Amniotic epithelial cell (primary cell): ENCODE results near the gene SLIT1.
A peak's percentile ranks its signal among the peaks of the same experiment; 100 is the strongest.

Experiments
- DNase-seq: peaks from one replicate; pipeline ENCODE4 v3.0.0-alpha.2; 2010; ENCODE audit warnings: low read depth

The SLIT1 gene

DNA sequence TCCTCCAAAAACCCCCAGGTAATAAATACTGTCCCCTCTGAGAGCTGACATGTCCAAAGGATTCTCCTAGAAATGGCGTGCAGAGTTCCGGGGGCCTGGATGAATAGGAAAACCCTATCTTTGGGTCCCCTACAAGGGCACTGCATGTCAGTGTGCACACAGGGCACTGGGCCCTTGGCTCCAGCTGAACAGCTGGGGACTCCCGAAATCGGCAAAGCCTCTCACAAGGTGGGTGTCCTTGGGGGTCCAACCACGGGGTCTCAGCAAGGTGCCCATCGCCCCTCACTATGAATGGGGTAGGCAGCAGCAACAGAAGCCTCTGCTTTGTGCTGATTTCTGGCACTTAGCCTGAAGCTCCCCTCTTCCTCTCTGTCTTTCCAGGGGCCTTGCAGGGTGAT lies 46.1 kb downstream of the SLIT1 start:
- DNase-seq = no peak

DNA sequence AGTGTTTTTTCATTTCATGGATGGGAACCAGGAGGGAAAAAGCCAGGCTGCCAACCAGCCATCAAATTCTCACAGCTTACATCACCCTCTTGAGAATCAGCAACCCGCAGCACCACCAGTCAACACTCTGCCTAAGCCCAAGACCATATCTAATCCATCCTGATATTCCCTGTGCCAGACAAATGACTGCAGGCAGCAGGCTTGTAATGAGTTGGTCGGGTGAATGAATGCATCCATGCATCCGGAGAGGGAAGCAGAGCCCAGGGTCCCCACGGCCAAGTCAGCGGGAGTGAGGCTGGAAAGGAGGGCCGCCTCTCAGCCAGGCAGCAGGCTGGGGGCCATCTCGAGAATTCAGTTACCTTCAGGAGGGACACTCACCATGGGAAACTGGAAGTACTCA lies 46.9 kb downstream of the SLIT1 start:
- no peak for DNase-seq

DNA sequence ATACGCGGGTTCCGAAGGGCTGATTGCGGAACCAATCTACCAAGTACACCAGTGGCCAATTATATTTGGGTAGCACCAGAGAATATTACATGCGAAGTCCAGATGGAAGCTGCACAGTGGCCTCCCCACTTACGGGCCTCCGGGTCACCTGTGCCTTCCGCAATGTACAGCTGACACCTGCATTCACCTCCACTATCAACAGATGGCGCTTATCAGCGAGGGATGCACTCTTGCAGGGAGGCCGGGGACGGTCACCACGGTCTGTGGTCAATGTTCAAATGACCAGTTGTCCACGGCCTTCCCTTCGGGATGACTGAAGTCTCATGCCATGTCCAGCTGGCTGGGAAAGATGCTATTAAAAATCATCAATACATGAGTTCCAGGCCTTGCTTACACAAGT lies 47.6 kb downstream of the SLIT1 start:
- no peak for DNase-seq

DNA sequence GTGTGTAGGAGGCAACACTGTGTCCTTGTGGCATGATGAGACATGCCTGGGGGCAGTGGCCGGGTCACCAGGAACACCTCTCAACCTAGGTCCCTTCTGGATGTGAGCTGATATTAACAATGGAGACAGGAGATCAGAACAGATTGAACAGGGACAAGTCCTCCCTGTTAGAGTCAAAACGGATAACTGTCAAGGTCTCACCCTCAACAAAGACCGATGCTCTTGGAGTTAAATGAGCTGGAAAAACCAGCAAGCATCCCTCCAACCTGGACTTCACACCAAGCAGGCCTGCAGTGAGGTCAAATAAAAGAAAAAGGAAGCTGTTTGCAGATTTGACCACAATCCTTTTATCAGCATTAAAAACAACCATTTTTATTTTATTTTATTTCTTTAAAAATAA lies 49.0 kb downstream of the SLIT1 start:
- no peak for DNase-seq

DNA sequence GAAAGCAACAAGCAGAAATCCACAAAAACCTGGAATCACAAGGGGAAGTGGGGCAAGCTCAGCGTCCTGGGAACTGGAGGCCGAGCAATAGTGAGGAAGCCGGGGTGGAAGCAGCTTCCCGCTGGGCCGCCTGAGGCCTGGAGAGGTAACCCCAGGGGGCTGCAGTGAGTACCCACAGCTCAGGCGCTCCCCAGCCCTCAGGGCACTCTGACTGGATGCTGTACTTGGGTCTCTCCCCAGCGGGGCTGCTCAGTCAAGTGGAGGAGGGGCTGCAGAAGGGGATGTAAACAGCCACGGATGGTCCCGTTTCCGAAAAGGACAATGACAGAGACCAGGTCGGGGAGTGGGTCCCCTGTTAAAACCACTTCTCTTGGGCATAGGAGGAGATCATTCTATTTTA lies 50.3 kb downstream of the SLIT1 start:
- no peak for DNase-seq

DNA sequence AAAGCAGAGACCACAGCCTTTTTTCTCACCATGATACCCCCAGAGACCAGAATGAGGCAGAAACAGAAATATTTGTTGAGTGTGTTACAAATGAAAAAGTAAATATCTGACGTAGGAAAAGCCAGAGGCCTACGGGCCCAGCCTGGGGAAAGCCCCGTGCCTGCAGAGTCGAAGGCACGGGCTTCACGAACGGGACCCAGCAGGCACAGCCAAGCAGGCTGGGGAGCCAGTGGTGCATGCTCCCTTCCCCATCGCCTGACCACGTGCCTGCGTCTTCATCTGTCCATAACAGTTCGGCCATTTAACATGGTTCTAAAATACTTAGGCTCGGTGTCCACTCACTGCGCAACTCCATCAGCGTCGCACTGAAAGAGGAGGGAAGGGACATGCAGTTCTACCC lies 50.8 kb downstream of the SLIT1 start:
- no peak for DNase-seq

DNA sequence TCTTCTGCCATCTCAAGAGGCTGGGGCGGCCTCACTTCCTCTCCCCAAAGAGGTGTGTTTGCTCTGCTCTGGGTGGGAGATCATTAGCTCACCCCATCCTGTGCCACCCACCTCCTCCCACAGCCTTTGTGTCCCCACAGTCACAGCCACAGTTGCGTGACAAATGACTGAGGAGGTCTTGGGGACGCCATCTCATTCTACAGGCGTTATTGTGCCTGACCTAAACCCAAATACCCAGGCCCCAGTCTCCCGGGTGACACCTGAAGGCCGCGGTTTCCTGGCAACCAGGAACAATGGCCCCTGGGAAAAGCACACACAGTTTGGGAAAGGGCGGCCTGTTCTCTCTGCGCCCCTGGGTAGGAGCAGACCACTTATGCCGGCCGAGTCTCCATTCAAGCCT lies 51.6 kb downstream of the SLIT1 start:
- DNase-seq = no peak

DNA sequence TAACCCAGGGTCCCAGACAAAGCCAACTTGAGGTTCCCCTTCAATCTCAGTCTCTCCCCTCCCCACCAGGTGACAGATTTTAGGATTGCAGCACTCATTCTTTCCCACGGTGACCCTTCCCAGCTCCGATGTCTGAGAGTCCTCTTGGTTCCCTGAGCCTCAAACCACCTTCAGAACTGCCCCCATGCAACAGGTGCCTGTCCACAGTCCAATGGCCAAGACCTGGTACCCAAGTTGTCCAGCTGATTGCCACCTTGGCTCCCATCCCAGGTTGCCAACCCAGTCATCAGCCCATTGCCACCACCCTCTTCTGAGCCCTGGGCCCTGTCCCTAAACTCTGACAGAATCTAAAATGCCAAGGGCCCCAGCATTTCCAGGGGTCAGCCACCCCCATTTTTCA lies 53.5 kb downstream of the SLIT1 start:
- no peak for DNase-seq

DNA sequence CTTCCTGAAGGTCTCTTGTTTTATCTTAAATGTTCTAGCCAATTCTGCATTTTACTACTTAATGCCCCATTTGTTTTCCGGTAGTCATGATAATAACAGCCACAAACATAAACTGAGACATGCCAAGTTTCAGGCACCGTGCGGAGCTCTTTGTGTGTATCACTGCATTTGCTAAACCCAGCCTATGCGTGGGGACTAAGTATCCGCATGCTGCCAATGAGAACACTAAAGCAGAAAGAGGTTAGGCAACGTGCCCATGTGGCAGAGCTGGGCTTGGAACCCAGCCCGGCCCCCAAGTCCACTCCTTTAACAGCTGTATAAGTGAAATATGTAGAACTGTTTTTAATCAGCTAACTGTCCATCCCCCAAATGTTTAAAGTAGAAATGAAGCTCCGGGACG lies 54.1 kb downstream of the SLIT1 start:
- no peak for DNase-seq

DNA sequence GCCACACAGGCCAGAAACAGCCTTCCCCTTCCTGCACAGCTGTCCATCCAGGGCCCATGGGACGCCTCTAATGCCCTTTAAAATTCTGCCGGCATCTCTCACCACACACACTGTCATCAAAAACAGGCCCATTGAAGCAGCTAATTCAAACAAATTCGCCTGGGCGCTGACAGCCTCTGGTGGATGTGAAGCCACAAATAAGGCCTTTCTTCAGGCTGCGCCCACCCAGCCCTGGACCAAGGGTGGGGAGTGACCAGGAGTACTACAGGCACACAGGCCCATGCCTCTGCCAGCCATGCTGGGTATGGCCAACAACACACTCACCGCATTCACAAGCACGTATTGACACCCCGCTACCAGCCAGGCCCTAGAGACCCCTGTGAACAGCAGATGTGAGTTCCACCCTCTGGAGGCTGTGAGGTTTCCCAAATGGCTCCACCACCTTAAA lies 54.6 kb downstream of the SLIT1 start:
- DNase-seq = no peak

DNA sequence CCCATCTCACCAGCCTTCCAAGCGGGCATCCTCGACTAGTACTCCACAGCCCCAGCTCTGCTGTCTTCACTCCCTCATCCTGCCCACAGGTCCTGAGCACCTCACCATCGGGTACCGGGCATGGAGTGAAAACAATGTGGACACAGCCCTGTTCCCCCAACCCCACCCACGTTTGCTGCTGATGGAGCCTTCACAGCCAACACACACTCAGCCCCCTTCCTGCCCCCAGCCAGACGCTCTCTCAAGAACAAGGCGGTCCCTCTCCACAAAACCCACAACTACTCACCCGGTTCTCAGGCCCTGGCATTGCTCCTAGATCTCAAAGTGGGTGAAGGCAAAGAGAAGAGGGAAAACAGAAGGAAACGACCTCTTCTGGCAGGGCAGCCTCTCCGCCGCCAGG lies 56.1 kb downstream of the SLIT1 start:
- no peak for DNase-seq

DNA sequence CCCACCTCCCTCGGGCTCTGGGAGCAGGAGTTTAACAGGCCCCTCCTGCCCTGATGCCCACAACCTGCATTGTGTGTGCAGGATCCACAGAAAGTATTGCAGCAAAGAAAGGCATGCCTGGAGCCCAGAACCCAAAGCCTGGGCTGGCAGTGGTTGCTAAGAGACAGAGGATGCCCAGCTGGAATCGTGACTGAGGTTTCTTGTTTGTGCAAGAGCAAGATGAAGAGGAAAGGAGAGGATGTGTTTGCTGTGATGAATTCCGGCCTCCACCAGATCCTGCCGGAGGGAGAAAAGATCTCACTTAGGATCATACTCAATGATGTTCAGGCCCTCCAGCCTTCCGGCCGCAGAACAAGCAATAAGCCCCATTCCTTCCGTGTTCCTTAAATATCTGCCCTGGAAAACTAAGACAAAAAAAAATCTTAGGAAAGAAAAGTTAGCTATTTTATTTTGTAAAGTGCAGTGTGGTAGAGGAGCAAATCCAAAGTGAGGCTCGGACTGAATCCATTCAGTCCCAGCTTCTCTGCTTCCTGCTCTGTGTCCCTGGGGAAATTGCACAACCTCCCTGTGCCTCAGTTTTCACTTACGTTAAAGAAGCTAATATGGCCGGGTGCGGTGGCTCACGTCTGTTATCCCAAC lies 57.1 kb downstream of the SLIT1 start:
- DNase-seq = peak; percentile 1

DNA sequence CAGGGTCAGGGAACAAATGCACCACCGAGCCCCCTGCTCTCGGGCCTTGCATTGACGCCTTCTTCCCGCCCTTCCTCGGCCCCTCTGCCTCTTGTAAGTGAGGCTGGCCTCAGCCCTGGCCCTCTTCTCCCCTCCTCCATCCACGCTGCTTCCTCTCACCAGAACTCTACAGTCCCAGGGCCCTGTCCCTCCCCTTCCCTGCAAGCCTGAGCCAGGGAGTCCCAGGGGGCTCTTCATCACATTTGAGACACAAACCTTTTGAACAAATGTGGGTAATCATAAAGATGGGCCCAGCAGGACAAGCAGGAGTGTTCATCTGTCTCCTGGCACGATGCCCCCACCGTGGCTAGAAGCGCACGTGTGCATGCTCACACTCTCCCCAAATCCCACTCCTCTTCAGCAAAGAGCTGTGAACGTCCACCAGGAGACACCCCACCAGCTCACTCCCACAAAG lies 57.7 kb downstream of the SLIT1 start:
- no peak for DNase-seq

DNA sequence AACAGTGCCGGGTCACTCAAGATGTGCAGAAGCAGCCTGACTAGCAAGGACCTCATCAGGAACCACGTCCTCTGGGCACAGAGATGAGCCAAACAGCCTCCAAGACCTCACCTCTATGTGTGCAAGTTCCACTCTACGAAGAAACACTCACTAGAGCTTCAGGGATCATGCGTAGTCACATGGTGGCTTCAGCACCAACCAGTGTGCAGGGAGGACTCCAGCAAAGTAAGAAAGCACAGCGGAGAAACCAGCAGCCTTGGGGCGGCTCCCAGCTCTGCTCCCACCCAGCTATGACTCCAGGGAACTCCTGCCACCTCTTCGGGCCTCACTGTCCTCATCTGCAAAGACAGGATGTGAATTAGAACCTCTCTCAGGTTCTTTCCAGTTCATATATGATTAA lies 58.2 kb downstream of the SLIT1 start:
- no peak for DNase-seq

DNA sequence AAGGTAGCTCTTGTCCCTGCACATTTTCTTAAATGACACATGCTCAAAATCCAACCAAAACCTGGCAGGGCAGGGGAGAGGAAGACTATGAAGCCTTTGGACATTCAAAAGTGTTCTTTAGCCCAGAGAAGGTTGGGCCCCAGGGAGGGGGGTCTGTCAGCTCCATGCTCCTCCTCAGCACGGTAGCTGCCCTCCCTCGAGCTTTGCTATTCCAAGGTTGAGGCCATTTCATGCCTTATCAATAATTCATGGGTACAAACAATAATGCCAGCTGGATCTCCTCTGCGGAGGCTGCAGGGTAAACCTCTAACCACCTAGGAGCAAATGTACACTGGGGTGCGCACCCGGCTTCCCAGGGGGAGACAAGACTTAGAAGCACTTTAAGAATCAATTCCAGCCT lies 61.5 kb downstream of the SLIT1 start:
- no peak for DNase-seq

DNA sequence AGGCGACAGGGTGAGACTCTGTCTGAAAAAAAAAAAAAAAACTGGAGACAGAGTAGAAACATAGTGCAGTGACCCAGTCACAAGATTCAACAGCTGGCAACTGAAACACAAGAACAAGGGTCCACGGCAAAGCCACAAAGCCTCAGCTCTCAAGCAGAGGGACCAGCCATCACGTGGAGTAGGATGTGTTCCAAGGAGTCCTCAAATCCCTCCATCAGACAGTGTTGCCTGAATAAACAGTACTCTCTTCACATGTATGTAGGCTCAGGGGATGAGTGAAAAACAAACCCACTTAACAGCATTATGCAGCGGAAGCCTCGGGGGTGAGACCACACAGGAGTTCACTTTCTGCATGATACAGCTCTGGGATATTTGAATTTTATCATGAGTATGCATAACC lies 62.0 kb downstream of the SLIT1 start:
- DNase-seq = no peak

DNA sequence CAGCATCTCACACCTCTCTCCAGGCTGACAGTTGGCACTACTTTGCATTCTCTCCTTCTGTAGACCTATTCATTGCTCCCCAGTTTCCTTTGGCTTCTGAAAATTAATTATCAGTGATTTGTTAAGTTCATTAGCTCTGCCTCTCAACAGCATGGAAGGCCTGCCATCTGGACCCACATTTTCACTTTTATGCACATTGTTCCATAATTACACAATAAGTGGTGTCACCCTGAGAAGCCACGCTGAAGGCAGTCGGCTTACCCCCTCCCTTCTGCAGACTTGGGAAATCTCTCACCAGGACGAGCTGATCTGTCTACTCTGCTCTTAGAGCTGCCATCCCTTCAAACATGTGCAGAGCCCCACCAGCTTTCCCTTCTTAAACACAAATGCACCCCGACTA lies 64.7 kb downstream of the SLIT1 start:
- no peak for DNase-seq

DNA sequence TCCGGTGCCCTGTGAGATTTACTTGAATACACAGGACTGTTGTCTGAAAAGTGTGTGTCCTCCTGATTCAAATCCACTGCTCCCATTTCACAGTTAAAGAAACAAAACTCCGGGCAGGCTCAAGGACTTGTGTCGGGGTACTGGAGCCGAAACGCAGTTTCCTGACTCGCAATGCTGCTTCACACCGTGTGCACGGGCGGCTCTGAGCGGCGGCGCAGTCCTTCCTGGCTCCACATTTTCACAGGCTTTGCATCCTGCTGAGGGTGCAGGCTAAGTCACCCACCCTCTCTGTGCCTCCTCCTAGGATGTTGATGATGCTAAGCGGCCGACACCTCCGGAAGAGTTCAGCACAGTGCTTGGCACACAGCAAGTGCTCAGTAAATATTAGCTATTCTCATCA lies 65.4 kb downstream of the SLIT1 start:
- no peak for DNase-seq

DNA sequence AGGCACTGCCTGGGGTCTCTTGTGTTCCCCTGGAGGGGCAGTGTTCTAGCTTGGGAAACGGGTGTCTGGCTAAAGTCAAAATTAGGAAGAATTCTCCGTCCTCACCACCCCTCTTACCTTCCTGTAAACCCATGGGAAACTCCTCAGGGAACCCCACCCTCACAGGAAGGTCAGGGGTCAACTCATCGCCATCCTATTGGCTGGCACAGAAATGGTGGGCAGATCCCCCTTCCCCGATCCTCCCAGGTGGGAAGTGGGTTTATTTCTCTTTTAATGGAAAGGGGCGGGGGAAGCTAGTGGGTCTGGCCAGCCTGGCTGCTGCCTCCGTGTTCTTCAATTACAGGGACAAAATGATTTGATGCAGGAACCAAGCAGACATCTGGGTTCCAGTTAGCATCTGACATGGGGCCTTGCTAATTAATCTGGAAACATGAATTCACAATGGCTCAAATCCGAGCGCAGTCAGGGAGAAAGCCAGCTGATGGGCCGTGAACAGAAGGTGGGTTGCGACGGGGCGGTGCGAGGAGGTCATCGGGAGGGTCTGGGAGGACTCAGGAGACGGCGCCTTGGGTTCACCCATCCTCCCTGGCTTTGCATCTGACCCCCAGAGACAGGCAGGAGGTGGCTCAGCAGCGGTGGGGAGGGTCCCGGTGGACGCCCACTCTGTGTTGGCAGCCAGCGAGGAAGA lies 66.6 kb downstream of the SLIT1 start:
- DNase-seq = no peak

DNA sequence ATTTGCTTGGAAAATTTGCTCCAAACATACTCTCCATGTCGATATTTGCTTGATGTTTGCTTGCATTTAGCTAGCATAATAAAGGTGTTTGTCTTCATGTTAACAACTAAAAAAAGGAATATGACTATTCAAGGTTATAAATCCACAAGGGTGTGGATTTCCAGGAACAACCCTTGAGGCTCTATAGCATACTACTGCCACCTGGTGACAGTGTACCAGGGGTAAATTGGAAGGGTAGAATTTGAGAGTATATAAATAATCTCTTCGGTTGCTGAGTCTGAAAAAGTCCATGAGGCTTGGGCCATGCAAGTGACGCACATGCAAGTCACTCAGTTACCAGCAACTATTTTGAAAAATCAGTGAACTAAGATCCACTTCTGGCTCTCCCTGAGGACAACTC lies 68.4 kb downstream of the SLIT1 start:
- DNase-seq = peak; percentile 8

DNA sequence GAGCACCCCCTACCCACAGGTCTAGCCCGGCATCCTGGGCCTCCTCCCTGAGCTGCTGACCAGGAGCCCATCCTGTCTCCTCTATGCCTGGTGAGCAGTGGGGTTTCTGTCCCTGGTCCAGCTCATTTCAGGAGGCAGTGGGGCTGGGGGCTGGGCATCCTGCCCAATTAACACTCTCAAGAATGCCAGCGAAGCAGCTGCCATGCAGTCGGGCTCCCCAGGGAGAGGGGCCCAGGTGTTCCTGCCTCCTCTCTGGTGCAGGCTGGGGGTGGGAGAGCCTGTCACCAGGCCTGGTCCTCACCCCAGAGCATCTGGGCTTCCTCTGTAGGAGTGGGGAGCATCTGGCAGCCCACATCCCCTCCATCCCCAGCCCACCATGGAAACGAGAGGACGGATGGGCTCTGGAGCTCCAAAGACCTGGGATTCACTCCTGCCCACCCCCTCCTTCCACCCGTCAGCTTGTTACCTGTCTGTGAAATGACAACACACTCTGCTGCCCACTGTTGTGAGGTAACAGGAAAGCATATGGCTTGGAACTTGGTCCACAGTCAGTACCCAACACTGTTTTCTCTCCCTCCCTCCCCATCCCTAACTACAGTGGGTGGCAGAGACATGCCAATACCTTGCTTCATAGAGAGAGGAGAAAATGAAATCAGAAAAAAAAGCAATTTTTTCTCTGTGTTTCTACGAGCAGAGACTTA lies 69.1 kb downstream of the SLIT1 start:
- no peak for DNase-seq

DNA sequence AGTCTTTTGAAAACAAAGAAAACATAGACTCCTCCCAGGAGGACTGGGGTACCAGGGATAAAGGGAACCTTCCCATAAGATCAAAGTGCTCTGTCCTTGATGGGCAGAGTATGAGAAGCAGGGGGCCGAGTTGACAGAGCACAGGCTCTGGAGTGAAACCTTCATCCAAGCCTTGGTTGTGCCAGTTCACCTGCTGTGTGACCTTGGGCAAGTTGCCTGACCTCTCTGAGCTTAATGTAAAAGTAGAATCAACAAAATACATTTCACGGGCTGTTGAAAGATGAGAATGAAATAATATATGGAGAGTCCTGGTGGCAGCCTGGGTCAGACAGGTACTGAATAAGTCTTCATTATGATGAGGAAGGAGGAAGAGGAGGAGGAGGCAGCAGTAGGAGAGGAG lies 69.9 kb downstream of the SLIT1 start:
- no peak for DNase-seq

DNA sequence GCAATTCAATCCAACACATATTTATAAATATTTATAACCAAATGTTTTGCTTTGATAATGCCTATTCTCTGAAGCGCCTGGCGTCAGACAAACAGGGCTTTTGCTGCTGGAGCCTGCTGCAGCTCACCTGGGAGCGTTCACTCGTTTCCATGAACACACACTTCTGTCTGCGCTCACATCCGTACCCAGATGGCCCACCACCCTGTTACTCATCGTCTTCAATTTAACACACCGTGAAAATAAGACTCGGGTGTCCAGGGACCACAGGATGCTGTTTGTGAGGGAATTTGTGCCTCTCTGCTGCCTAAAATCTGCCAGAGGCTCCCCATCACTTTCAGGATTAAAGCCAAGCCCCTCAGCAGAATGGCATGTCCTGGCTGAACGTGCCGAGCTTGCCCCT lies 74.1 kb downstream of the SLIT1 start:
- no peak for DNase-seq

DNA sequence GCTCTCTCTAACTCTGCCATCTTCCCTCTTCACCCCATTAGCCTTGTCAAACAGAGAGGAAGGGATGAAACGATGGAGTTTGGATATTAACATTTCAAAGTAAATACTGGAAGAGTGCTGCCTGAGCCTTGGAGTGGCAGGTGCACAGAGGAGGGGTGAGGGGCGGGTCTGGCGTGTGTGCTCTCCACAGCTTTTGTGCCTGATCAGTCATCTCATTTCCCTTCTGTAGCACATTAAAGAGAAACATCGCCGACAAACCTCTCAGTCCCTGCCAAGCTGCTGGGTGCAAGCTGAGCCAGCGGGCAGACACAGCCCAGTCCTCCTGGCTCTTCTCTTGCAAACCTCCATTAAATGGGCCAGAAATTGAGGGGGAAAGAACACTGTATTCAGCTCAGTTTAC lies 76.2 kb downstream of the SLIT1 start:
- DNase-seq = no peak
